SIG-M5 (cell line): ENCODE measurements around the gene EDN2.

Experiments
- DNase-seq: peaks from one replicate; lab custom pipeline; 2025; lab: John Stamatoyannopoulos, UW

EDN2 gene

DNA sequence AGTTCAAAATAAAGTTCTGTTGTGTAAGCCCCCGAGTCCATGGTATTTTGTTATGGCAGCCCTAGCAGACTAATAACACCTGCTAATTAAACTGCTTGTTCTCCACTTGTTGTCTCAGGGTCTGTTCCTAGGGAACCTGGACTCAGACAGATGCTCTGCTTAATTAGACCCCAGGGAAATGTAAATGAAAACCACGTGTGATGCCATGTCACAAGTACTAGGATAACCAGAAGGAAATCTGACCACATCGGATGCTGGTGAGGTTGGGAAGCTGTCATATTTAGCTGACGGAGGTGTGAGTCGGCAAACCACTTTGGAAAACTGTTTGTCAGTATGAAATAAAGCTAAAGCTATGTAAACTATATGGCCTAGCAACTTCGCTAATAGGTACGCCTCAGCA lies 19.6 kb downstream of the EDN2 start:
- DNase-seq = no peak

DNA sequence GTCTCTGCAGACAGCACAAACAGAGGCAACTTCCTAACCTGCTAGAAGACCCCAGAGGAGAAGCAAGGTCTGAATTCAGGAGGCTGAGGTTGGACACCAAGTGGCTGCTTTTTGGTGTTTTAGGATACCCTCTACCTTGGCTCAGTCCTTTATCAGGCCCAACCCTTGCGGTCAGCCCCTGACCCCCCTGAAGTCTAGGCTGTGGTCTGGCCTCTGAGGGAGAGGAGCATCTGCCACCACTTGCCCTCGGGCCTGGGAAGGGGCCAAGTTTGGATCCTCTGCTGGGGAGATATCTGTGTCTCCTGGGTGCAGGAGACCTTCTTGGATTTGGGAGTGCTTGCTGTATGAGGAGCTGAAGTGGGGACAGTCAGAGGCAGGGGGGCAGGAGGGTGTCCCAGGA lies 21.0 kb downstream of the EDN2 start:
- no peak for DNase-seq

DNA sequence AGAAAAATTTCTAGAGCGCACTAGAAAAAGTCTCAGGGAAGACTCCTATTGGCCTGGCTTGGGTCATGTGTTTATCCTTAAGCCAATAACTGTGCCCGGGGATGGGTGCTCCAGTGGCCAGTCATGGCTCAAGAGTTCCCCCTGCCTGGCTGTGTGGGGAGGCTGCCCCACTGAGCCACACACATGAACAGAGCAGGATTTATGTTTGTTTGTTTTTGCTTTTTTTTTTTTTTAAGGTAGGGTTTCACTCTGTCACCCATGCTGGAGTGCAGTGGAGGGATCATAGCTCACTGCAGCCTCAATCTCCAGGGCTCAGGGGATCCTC lies 21.8 kb downstream of the EDN2 start:
- DNase-seq = no peak

DNA sequence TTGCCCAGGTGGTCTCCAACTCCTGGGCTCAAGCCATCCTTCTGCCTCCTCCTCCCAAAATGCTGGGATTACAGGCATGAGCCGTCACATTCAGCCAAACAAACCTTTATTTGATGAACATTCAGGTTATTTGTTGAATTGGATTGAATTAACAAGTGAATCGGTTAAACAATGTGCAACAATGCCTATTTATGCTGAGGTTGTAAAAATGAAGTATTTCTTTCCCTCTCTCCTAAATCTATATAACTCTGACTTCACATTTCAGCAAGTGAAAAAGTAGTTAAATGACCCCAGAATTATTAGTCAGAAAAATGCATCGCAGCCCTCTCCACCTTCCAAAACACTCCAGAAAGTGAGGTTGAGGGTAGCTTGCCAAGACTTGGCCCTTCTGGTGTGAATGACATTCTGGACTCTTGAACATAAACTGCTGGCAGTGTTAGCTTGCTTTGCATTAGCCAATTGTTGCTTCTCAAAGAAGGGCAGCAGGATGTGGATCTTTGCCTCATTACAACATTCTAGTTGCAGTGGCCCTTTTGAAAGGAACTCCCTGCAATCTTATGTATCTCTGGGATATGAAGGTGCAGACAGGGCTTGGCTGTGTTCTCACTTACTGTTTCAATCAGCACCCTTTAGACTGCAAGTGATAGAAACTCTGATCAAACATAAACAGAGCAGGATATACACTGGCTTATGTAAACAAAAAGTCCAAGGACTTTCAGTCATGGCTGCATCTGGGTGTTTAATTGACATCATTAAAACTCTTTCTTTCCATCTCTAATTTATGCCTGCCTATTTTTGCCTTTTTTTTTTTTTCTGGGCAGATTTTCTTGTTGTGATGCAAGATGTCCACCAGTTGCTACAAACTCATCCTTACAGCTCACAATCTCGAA lies 22.4 kb downstream of the EDN2 start:
- no peak for DNase-seq

DNA sequence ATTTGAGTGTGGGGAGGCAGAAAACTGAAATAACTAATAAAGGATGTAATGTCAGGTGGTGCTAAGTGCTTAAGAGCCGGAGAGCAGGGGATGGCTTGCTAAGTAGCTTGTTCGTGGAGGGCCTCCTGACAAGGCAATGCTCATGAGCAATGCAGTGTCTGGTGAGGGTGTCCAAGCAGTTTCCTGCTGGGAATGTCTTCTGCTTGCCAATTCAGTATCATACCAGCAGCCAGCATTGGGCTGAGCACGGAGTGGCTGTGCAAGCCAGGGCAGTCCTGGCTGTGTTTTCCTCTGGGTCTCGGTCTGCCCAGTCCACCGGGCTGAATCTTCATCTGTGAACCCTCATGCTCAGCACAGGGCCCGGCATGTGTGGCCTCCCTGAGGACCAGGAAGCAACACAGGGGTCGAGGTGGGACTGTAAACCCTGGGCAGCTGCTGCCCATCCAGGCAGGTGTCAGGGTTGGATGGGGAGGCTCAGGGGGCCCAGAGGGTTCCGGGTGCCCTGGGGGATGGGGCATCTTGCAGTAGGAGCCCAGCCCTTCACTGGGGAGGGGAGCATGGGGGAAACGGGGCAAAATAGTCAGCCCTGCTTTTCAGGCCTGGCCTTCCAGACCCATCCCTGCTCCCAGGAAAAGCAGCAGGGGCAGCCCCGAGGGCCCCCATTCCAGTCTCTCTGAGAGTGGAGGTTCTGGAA lies 27.5 kb downstream of the EDN2 start:
- DNase-seq = no peak

DNA sequence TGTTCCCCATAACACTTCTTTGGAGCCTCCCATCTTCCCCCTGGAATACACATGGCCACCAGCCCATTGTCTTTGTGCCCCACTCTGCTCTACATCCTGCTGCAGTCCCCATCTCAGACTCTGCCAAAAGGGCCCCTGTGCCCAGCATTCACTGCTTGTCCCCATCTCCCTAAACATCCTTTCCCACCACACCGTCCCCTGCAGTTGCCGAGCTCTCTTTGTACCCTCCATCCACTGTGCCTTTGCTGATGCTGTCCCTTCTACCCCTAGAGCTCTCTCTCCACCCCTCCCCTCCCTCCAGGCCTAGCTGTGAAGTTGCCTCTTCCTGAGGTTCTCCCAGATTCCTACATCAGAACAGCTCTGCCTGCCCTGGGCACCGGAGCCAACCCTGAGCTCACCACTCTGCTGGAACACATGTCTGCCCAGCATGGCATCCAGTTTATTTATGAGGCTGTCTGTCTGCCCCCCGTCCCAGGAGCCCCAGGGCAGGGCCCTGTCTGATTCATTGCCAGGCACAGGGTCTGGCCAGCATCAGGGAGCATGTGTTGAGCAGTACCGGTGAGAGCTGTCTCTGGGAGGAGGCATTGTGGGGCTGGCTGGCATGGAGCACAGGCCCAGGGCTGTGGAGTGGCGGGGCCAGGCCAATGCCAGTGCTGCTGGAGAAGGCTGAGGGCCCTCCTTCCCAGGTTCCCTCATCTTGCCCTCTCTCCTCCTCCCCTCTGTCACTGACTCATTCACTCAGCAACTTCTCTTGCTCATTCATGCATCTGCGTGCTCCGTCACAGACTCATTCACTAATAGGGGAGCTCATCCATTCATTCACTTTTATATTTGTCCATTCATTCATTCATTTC lies 28.8 kb downstream of the EDN2 start:
- no peak for DNase-seq

DNA sequence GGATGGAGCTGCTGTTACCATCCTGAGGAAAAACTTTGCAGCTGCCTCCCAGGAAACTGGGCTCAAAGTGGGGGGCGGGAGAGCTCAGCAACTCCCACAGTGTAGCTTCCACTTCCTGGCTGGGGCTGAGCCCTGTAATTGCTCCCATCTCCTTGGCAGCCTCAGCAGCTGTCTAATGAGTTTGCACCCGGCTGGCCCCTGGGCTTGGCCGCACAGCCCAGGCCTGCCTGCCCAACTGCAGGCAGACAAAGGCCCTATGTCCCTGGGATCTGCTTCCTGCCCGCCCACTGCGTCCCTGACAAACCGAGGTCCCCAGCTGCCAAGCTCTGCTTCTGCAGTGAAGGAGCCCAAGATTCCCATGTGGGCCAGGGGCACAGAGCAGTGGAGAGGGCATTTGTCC lies 30.1 kb downstream of the EDN2 start:
- no peak for DNase-seq

DNA sequence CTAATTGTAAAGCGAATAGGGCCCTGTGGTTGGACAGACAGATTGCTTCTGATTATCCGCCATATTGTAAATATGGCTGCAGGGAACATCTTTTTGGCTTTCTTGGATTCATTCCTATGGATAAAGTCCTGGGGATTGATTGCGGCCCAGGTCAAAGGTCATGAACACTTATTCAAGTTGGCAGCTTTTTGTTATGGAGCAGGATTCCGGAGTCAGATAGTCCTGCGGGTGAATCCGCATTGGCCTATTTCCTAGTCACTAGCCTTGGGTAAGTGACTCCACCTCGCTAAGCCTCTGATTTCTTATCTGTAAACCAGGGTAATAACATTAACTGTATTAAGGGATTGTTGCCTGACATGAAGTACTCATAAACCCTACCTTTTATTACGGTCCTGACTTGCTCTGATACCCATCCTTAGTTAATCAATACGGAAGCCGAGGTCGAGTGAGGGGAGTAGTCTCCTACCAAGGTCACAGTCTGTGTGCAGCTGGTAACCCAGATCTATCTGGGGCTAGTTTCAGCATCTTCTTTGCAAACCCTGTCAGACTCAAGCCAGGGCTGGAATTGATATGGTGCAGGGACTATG lies 31.7 kb downstream of the EDN2 start:
- no peak for DNase-seq

DNA sequence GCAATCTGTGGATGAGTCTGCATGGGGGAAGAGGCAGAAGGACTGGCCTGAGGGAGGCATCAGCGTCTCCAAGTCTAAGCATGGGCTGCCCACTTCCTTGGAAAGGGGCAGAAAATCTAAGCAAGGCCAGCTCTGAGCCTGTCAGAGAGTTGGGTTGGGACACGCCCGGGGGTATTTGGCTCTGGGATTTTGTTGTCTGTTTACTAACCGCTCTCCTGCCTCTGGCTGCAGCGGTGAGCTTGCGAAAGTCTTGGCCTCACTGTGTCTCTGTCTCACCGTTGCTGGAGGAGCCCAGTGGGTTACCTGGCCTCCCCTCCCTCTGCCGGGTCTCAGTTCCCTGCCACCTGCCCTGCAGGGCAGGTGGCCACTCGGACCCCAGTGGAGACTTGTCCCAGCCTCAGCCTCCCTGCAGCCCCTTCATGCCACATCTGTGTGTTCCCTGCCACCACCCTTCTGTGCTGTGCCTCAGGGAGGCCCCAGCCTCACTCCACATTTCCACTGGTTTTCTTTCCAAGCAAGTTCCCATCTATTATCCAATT lies 33.7 kb downstream of the EDN2 start:
- DNase-seq = no peak

DNA sequence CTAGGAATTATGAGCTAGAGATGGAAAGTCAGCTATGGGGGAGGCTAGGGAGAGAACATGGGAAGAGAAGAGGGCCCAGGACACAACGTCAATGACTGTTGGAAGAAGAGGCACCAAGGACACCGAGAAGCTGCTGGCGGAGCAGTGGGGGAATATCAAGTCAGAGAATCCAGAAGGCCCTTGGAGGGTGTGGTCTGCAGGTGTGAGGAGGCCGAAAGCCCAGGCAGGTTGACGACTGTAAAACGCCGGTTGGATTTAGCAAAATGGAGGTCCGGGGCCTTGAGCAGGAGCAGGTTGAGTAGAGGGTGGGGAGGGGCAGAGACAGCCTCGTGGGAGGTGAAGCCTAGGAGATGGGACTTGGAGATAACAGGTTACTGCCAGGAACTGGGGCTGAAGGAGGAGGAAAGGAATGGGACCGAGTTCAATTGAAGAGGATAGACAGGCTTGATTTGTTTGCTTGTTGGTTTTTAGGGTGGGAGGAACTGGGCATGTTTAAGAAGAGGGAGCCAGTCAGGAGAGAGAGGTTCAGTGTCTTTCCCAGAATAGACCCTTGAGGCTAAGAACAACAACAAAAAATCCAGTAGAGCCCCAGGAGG lies 35.1 kb downstream of the EDN2 start:
- no peak for DNase-seq

DNA sequence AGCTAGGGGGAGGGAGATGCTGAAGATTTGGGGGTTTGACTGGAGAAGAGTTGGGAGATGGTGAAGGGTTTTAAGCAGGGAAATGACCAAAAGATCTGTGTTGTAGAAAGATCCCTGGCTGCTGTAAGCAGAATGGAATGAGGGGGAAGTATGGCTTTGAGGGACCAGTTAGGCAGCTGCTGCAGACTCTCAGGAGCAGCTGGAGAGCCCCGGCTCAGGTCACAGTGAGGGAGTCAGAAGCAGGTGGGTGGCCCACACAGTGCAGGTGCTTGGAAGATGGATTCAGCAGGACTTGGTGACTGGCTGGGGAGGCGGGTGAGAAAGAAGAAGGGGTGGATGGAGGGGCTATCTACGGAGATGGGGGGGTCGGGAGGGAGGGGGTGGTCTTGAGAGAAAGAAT lies 35.7 kb downstream of the EDN2 start:
- no peak for DNase-seq

DNA sequence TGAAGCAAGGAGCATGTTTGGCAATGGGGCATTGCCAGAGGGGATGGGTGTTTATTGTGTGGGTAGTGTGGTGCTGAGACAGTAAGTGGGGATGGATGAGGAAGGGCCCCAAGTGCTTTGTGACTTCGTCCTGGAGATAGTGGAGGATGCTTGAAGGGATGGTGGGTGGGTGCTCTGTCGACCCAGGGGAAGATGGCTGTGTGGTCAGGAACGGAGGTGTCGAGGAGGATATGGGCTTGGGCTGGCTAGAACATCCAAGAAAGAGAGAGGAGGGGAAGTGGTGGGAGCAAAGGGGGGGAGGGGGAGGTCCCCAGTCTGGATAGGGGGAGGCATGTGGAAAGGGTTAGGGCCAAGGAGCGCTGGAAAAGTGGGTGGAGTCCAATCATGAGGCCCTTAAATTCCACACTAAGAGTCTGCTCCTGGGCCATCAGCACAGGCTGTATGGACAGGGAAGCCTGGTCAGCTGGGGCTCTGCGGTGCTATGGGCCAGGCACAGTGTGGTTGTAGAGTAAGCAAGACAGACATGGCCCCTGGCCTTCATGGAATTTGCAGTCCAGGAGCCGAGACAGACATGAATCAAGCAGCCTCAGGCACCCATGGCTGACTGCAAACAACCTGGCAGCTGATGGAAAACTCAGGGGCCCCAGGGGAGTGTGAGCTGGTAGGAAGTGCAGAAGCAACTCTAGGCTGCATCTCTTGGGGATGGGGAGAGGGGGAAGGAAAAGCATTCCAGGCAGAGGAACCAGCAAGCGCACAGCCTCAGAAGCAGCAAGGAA lies 36.3 kb downstream of the EDN2 start:
- DNase-seq = no peak

DNA sequence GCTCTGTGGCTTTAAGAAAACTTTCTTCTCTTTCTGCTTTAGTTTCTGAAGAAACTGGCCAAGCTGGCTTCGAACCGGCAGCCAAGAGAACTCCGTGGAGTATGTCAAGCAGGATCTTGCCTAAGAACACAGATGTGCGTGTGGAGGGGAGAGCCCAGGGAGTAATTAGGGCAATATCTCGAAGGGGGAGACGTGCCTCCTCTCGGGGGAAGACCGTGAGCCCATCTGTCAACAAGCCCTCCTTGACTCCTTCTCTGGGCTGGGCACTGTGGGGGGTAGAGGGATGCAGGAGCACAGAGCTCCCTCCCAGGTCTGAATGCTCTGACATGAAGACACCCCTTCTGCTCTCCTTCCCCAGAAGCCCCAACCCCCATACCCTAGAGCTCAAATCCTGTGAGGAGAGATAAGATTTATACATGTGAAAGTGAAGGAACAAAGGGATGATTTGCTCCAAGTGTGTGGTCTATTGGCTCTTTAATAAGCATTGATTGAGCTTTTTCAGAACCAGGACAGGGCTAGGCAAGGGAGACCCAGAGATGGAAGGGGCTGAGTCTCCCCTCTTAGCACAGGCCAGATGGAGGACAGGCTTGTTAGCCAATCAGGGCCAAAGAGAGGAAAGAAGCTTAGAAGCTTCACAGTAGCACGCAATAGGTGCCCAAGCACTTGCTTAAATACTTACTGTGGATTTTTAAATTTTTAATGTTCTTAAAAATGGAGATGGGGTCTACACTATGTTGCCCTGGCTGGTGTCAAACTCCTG lies 37.5 kb downstream of the EDN2 start:
- DNase-seq = no peak

DNA sequence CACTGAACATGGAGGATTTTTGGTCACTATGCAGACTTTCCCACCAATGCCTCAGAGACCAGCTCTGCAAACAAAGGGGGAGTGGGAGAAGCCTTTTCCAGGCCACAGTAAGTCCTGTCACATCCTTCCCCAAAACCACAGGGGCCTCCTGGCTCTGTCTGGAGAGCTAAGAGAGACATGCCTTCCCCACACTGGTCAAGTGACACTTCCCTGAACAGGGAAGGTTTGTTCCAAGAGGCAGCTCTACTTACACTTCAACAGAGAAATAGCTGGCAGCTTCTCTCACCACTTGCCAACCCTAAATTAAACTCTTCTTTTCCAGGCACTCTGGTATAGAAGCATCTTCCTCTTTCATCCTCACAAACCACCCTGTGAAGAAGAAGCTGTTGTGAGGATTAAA lies 39.7 kb downstream of the EDN2 start:
- DNase-seq = no peak

DNA sequence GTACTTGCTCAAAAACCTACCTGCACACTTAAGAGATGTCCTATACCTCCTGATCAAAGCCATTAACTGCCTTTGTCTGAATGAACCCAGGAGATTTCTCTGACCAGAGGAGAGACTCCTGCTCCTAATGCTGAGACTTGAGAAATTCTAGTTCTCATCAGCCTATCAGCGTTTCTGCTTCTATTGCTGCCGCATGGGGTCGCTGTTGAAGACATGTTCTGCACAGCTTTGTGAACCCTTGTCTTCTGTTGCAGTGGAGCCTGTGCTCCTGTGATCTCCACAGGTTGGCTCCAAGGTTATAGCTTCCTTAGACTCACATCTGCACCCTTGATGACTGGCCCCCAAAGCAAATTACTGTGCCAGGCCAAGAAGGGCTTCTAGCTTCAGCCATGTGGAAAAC lies 40.2 kb downstream of the EDN2 start:
- DNase-seq = no peak

DNA sequence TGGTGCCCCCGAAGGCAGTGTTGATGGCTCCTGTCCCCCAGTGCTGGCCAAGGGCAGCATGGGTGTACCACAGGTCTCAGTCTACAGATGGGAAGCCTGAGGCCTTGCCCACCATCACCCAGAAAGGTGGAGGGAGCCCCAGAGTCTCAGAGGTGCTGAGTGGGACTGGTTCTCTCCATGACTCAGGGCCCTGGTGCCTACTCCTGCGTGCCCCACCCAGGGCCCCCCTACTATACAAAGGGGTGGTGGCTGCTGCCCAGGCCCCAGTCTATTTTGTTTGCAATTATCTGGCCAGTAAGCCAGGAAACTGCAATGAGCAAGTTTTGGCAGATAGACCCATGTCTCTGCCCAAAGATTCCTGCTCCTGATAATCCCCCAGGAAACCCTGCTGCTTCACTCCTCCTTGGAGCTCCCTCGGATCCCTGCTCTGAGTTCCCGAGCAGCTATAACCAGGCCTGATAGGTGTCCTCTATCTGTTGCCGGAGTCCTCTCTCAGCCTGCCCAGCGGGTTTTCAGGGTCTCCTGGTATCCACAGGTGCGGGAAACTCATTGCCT lies 41.7 kb downstream of the EDN2 start:
- DNase-seq = no peak

DNA sequence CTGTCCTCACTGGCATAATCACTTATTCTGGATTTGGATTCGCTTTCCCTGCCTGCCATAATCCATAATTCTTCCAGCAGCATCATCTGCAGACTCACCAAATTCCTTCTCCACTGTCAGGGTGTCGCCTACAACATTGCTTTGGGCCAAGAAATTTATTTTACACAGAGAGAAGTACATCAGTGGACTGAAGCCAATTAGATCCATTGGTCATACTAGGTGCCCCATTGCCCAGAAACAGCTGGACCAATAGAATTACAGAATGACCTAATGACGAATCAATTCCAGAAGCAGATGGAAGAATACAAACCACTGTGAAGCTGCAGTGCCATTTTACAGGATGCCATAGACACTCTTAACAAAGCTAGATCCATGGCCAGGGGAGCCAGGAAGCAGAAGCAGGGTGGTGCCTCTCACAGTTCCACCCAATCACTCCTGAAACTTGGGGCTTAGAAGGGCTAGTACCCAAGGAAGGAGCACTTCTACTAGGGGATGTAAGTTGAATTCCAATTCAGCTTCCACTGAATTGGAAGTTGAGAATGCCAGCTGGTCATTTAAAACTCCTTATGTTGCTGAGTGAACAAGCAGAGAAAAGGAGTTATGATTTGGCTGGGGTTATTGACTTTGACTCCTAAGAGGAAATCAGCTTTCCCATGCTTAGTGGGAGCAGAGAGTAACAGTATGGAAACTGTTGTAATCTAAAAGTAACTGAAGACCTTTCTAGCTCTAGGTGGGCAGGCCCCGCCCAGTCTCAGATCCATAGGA lies 44.0 kb downstream of the EDN2 start:
- DNase-seq = no peak

DNA sequence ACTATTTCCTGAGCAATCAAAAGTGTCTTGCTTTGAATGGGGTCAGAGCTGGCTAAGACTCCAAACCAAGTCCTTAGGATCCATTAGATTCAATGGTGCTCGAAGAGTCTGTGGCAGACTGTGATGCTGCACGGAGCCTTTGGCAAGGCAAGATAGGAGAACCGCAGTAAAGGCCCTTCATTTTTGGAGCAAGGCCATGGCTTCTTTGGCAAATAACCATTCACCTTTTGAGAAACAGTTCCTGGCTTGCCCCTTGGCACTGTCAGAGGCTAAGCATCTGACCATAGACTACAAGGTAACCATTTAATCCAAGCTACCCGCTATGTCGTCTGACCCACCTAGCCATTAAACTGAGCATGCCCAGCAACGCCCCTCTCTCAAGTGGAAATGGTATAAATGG lies 45.2 kb downstream of the EDN2 start:
- no peak for DNase-seq

DNA sequence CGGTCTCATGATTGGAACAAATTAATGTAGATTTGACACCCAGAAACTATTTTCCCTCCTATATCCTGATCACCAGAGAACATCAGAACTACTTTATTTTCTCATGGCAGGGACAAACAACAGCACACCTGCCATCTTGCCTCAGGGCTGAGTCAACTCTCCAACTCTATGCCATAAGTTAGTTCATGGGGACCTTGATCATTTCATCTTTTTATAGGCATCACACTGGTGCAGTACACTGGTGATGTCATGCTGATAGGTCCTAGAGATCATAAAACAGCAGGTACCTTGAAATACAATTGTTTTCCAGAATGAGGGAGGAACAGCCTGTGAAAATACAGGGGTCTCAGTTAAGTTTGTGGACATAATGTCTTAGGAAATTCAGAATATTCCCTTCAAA lies 45.8 kb downstream of the EDN2 start:
- no peak for DNase-seq
